ENCODE measurements around the gene SMG5.

The SMG5 gene

GRCh38 chr1:156242738-156243137, 39.9 kb downstream of the SMG5 start:
- no peak for DNase-seq (ENCODE audit: extremely low read depth, low read depth)
- no peak for TF ChIP-seq CTCF (IDR thresholded peaks at IDR 0.05; ENCODE audit: low read depth, low read length, missing control alignments)
- no peak overlapping the region for H3K4me3 ChIP-seq (replicated peaks; ENCODE audit: low read depth, low read length)

- no peak within 1 kb of the TSS for H3K4me3 ChIP-seq (replicated peaks; ENCODE audit: low read depth, low read length)
- TF ChIP-seq CTCF (IDR thresholded peaks at IDR 0.05; ENCODE audit: low read depth, low read length, missing control alignments) = no peak
- no peak for DNase-seq (ENCODE audit: extremely low read depth, low read depth)
Observed at GRCh38 chr1:156241926-156242325, 40.7 kb downstream of the SMG5 start, which contains the start of gene BGLAP. TSS of gene BGLAP (plus strand) at chr1:156242184. CDS start at chr1:156242232, 48 bp downstream.

GRCh38 chr1:156241311-156241811, 41.3 kb downstream of the SMG5 start:
- no peak overlapping the region for H3K4me3 ChIP-seq (replicated peaks; ENCODE audit: low read depth, low read length)
- DNase-seq (ENCODE audit: extremely low read depth, low read depth) = no peak
- no peak for TF ChIP-seq CTCF (IDR thresholded peaks at IDR 0.05; ENCODE audit: low read depth, low read length, missing control alignments)

DNA sequence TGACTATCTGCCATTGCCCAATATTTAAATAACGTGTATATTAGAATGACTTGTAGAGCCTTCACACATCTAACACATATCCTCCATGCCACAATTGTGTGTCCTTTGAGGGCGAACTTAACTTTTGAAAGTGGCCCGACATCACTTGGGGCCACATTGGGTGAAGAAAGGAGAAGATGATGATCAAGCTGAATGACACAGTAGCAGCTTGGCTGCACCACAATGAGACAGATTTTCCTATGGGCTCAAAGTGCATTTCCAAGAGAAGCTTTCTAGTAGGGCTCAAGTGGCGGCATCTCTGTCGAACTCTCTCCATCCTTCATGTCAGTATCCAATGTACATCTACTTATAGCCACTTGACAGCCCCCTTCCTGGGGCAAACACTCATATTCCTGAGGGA, 44.4 kb downstream of the SMG5 start:
- DNase-seq (ENCODE audit: extremely low read depth, low read depth) = no peak
- no peak for TF ChIP-seq CTCF (IDR thresholded peaks at IDR 0.05; ENCODE audit: low read depth, low read length, missing control alignments)
- H3K4me3 ChIP-seq (replicated peaks; ENCODE audit: low read depth, low read length) = no peak overlapping the region

- no peak for TF ChIP-seq CTCF (IDR thresholded peaks at IDR 0.05; ENCODE audit: low read depth, low read length, missing control alignments)
- DNase-seq (ENCODE audit: extremely low read depth, low read depth) = no peak
Observed at GRCh38 chr1:156236164-156236563, 46.5 kb downstream of the SMG5 start.

DNA sequence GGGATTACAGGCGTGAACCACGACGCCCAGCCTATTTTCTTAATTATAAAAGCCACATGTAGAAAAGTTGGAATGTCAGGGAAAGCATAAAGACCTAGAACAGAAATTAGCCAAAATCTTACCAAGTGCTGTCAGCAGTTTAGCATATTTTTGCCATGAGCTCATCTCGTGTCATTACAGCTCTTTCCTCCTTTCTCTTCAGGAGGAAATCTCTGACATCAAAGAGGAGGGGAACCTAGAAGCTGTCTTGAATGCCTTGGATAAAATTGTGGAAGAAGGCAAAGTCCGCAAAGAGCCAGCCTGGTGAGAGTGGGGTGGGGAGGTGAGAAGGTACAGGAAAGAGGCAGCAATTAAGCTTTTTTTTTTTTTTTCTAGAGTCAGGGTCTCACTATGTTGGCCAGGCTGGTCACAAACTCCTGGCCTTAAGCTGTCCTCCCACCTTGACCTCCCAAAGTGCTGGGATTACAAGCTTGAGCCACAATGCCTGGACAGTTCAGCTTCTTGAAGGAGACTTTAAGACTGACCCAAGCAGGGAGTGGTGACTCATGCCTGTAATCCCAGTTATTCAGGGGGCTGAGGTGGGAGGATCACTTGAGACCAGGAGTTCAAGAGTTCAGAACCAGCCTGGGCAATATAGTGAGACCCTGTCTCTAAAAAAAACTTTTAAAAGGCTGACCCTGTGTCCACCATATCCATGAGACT, 49.0 kb downstream of the SMG5 start:
- peak; percentile 29 for DNase-seq (ENCODE audit: extremely low read depth, low read depth)
- no peak for TF ChIP-seq CTCF (IDR thresholded peaks at IDR 0.05; ENCODE audit: low read depth, low read length, missing control alignments)
- no peak overlapping the region for H3K4me3 ChIP-seq (replicated peaks; ENCODE audit: low read depth, low read length)

More at GRCh38 chr1:156236164-156236563, 46.5 kb downstream of the SMG5 start:
- H3K4me3 ChIP-seq (replicated peaks; ENCODE audit: low read depth, low read length) = no peak overlapping the region
